Endothelial cell of umbilical vein (primary cell): ENCODE measurements around the gene RPL6.

ENCODE experiments used
- EZH2 ChIP-seq: IDR thresholded peaks from 2 replicates; pipeline ENCODE4 v1.6.1; 2012; ENCODE audit warnings: borderline replicate concordance, low read depth, mild to moderate bottlenecking, moderate library complexity, low read length, inconsistent platforms; ENCODE audit not compliant: severe bottlenecking
- FOS ChIP-seq: IDR thresholded peaks from 2 replicates; pipeline ENCODE4 v1.6.1; 2011; ENCODE audit warnings: mild to moderate bottlenecking, low read length, moderate library complexity, borderline replicate concordance; ENCODE audit not compliant: insufficient read depth
- JUN ChIP-seq: IDR thresholded peaks from 2 replicates; pipeline ENCODE4 v1.6.1; 2011; ENCODE audit warnings: borderline replicate concordance, low read depth; ENCODE audit not compliant: insufficient read length, insufficient read depth
- MAX ChIP-seq: IDR thresholded peaks from 2 replicates; pipeline ENCODE4 v1.6.1; 2011; ENCODE audit not compliant: insufficient read depth, insufficient read length
- MYC ChIP-seq: IDR thresholded peaks from one replicate; pipeline ENCODE4 v1.6.1; 2011; ENCODE audit warnings: mild to moderate bottlenecking, low read depth, low read length
- POLR2A ChIP-seq: IDR thresholded peaks from 2 replicates; pipeline ENCODE4 v1.6.1; 2012; ENCODE audit warnings: low read depth, mild to moderate bottlenecking, control low read depth, low read length
- POLR2AphosphoS5 ChIP-seq: IDR thresholded peaks from 2 replicates; pipeline ENCODE4 v1.6.1; 2012; ENCODE audit warnings: low read depth, mild to moderate bottlenecking, control low read depth, low read length, moderate library complexity; ENCODE audit not compliant: insufficient read depth
- TF ChIP-seq, protein P1 (sequence below), 2 donors: IDR thresholded peaks; 1 replicate in 1 of 2; 2 replicates in 1 of 2; pipeline ENCODE4 v1.5.1; 2011; ENCODE audit warnings: low read length in 2 of 2, mild to moderate bottlenecking in 2 of 2, moderate library complexity in 2 of 2, control low read depth in 1 of 2, inconsistent platforms in 1 of 2, low read depth in 1 of 2; ENCODE audit not compliant: insufficient read depth in 1 of 2; ENCODE audit errors: extremely low read depth in 1 of 2

- TF ChIP-seq, protein P1, sequence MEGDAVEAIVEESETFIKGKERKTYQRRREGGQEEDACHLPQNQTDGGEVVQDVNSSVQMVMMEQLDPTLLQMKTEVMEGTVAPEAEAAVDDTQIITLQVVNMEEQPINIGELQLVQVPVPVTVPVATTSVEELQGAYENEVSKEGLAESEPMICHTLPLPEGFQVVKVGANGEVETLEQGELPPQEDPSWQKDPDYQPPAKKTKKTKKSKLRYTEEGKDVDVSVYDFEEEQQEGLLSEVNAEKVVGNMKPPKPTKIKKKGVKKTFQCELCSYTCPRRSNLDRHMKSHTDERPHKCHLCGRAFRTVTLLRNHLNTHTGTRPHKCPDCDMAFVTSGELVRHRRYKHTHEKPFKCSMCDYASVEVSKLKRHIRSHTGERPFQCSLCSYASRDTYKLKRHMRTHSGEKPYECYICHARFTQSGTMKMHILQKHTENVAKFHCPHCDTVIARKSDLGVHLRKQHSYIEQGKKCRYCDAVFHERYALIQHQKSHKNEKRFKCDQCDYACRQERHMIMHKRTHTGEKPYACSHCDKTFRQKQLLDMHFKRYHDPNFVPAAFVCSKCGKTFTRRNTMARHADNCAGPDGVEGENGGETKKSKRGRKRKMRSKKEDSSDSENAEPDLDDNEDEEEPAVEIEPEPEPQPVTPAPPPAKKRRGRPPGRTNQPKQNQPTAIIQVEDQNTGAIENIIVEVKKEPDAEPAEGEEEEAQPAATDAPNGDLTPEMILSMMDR (IDR thresholded peaks at IDR 0.05; ENCODE audit: extremely low read depth in 1 of 2, insufficient read depth in 1 of 2, low read depth in 1 of 2, low read length in 2 of 2) = no peak
- no peak for TF ChIP-seq MAX
- no peak for TF ChIP-seq EZH2
- TF ChIP-seq POLR2AphosphoS5 = peak; percentile 91
- peak; percentile 93 for TF ChIP-seq POLR2A
- no peak for TF ChIP-seq JUN
- TF ChIP-seq MYC = no peak
- TF ChIP-seq FOS = no peak
These were observed 27.3 kb downstream of the RPL6 start, which contains the start of gene HECTD4 for GRCh38 chr12:112381883-112382796.
